Lung (tissue), 16 donors: ENCODE measurements around the gene AMOT. TPM values are rescaled to one million over a fixed set of nuclear protein-coding genes. Genes with fewer than 3 reads are reported as not detected.

Experiments used
- ATAC-seq: fragments of 200-7000 bp; cut with Tn5 transposase; one replicate; pipeline ENCODE4 v1.9.1; 2020; ENCODE audit warnings: moderate number of reproducible peaks; ENCODE audit not compliant: insufficient read depth, low FRiP score
- DNase-seq, 3 donors: peaks; one replicate each; pipeline ENCODE4 v3.0.0-alpha.2; 2013 to 2017
- H3K27ac ChIP-seq, 2 donors: one replicate each; pipeline ENCODE4 v1.5.1; 2013; ENCODE audit warnings: mild to moderate bottlenecking in 2 of 2, moderate library complexity in 2 of 2, control low read depth in 1 of 2, inconsistent platforms in 1 of 2, low read depth in 1 of 2, low read length in 1 of 2
- H3K27me3 ChIP-seq, 3 donors: one replicate each; pipeline ENCODE4 v1.5.1; 2013; ENCODE audit warnings: low read length in 2 of 3; ENCODE audit not compliant: control insufficient read depth in 3 of 3, insufficient read depth in 3 of 3
- H3K36me3 ChIP-seq, 4 donors: one replicate each; pipeline ENCODE4 v1.5.1; 2013; ENCODE audit warnings: low read length in 4 of 4, mild to moderate bottlenecking in 1 of 4, moderate library complexity in 1 of 4; ENCODE audit not compliant: control insufficient read depth in 4 of 4, insufficient read depth in 4 of 4
- H3K4me1 ChIP-seq, 5 donors: one replicate each; pipeline ENCODE4 v1.5.1; 2013; ENCODE audit warnings: low read length in 5 of 5, mild to moderate bottlenecking in 2 of 5, moderate library complexity in 1 of 5; ENCODE audit not compliant: control insufficient read depth in 5 of 5, insufficient read depth in 5 of 5
- H3K4me3 ChIP-seq: one replicate; pipeline ENCODE4 v1.5.1; 2013; ENCODE audit warnings: mild to moderate bottlenecking, control low read depth, moderate library complexity
- H3K9ac ChIP-seq, 2 donors: one replicate each; pipeline ENCODE4 v1.5.1; 2013; ENCODE audit warnings: low read length in 2 of 2, control low read depth in 1 of 2; ENCODE audit not compliant: insufficient read depth in 1 of 2
- H3K9me3 ChIP-seq, 4 donors: one replicate each; pipeline ENCODE4 v1.5.1; 2013; ENCODE audit warnings: low read length in 3 of 4, mild to moderate bottlenecking in 1 of 4, moderate library complexity in 1 of 4; ENCODE audit not compliant: control insufficient read depth in 4 of 4, insufficient read depth in 3 of 4
- WGBS, 2 donors: extraction: QIAGEN DNeasy Blood & Tissue Kit; methylation state at CpG; one replicate each; pipeline ENCODE4 v1.1.7; 2013; 5-methylcytosine and 5-hydroxymethylcytosine counted together
- long read RNA-seq, 5 donors: transcript quantifications; one replicate each; lab custom pipeline, GENCODE V29; 2026
- polyA plus RNA-seq, 2 donors: library from polyadenylated mRNA; stranded (reverse); fragments of 200-250 nt; gene quantifications; one replicate each; pipeline ENCODE4 v1.2.1, GENCODE V29; 2013
- total RNA-seq, 2 donors: library from RNA; depleted of rRNA in 1 of 2; stranded (reverse); fragments of >200 nt in 1 of 2; gene quantifications; one replicate each; pipeline ENCODE4 v1.2.1, GENCODE V29; 2014 to 2021
- TF ChIP-seq, protein P1 (sequence below): IDR thresholded peaks from 2 replicates; pipeline ENCODE4 v1.5.1; 2012; ENCODE audit warnings: mild to moderate bottlenecking; ENCODE audit errors: control extremely low read depth, extremely low read depth
- donor health status: control.
- donor health status: control.
- donor health status: Bipolar disorder and iron deficiency.
- donor health status: healthy.
- donor health status: DM: yes; HTN: yes; CAD: no.

The AMOT gene, protein sequence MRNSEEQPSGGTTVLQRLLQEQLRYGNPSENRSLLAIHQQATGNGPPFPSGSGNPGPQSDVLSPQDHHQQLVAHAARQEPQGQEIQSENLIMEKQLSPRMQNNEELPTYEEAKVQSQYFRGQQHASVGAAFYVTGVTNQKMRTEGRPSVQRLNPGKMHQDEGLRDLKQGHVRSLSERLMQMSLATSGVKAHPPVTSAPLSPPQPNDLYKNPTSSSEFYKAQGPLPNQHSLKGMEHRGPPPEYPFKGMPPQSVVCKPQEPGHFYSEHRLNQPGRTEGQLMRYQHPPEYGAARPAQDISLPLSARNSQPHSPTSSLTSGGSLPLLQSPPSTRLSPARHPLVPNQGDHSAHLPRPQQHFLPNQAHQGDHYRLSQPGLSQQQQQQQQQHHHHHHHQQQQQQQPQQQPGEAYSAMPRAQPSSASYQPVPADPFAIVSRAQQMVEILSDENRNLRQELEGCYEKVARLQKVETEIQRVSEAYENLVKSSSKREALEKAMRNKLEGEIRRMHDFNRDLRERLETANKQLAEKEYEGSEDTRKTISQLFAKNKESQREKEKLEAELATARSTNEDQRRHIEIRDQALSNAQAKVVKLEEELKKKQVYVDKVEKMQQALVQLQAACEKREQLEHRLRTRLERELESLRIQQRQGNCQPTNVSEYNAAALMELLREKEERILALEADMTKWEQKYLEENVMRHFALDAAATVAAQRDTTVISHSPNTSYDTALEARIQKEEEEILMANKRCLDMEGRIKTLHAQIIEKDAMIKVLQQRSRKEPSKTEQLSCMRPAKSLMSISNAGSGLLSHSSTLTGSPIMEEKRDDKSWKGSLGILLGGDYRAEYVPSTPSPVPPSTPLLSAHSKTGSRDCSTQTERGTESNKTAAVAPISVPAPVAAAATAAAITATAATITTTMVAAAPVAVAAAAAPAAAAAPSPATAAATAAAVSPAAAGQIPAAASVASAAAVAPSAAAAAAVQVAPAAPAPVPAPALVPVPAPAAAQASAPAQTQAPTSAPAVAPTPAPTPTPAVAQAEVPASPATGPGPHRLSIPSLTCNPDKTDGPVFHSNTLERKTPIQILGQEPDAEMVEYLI
- 10 to 100 TPM in 1 of 2 donors, 1 to 10 TPM in 1; 9.9 to 11.8 TPM for total RNA-seq
- polyA plus RNA-seq, result 1 to 10 TPM in 1 of 2 donors, under 1 TPM in 1; 0.79 to 1.8 TPM
- long read RNA-seq, donor 1, transcript AMOT-205 (4 exons, 510 nt), result major isoform, 5 of 5 reads
- long read RNA-seq, donor 1, partial matches to known transcripts, result 0 of 5 reads
- long read RNA-seq, donor 1, other reads (novel, unspliced or antisense), result 0 of 5 reads
- long read RNA-seq, donor 2, partial matches to known transcripts, result 0 of 1 reads
- long read RNA-seq, donor 2, other reads (novel, unspliced or antisense), result 0 of 1 reads
- long read RNA-seq, donor 3, partial matches to known transcripts, result 0 of 1 reads
- long read RNA-seq, donor 3, other reads (novel, unspliced or antisense), result 0 of 1 reads
- long read RNA-seq, donor 4, partial matches to known transcripts, result 0 of 1 reads
- long read RNA-seq, donor 4, other reads (novel, unspliced or antisense), result 0 of 1 reads
- long read RNA-seq, donor 5, transcript AMOT-205 (4 exons, 510 nt), result major isoform, 5 of 5 reads
- long read RNA-seq, donor 5, partial matches to known transcripts, result 0 of 5 reads
- long read RNA-seq, donor 5, other reads (novel, unspliced or antisense), result 0 of 5 reads

DNA sequence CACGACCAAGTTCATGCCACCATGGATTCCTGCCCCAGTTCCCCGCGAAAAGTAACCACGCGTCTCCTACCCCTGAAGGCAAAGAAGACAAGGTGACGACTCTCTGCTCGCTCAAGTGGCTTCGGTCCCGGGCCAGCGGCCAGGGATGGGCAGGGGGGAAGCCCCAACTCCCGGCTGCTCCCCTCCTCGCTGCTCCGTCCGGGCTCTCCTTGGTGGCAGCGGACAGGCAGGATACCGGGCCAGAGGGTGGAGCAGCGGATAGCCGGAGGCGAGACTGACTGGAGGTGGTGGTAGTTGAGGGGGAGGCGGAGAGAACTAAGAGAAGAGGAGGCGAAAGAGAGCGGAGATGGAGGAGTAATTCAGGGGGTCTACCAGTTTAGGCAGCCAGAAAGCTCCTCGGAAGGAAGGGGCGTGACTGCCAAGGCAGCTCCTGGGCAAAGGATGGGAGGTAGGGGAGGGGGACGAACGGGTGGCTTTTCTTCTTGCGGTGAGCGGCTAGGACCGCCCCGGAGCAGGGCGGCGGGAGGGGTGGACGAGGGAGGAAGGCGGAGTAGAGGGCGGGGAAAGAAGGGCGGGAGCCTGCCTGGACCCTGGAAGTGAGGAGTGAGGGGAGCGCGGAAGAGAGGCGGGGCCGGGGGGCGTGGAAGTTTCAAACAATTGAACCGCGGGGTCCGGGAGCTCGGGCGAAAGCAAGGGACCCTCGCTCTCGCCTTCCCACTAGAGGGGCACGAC is at the start of gene AMOT:
TSS of gene AMOT (minus strand) at position 450 of the 732 bp plus-strand sequence. CDS start 17,705 bp downstream, outside the sequence.
- H3K4me3 ChIP-seq, result peak within 1 kb of the TSS; percentile 65
- no peaks in the 10 kb centered on the region for H3K4me1 ChIP-seq
- peaks cover 0 to 3% (median 0%) of the 10 kb centered on the region in 4 donors for H3K9me3 ChIP-seq
- H3K27ac ChIP-seq, result peak within 1 kb of the TSS; percentile 46 to 77
- H3K36me3 ChIP-seq, result peaks cover 0 to 5% (median 0%) of the 10 kb centered on the region in 4 donors
- peak within 1 kb of the TSS; percentile 1 to 78 for H3K9ac ChIP-seq
- ATAC-seq, result peak; percentile 87
- DNase-seq, result peak; percentile 91 to 94 (median 91)
- TF ChIP-seq, protein P1, sequence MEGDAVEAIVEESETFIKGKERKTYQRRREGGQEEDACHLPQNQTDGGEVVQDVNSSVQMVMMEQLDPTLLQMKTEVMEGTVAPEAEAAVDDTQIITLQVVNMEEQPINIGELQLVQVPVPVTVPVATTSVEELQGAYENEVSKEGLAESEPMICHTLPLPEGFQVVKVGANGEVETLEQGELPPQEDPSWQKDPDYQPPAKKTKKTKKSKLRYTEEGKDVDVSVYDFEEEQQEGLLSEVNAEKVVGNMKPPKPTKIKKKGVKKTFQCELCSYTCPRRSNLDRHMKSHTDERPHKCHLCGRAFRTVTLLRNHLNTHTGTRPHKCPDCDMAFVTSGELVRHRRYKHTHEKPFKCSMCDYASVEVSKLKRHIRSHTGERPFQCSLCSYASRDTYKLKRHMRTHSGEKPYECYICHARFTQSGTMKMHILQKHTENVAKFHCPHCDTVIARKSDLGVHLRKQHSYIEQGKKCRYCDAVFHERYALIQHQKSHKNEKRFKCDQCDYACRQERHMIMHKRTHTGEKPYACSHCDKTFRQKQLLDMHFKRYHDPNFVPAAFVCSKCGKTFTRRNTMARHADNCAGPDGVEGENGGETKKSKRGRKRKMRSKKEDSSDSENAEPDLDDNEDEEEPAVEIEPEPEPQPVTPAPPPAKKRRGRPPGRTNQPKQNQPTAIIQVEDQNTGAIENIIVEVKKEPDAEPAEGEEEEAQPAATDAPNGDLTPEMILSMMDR, result no peak
- 0 to 17% methylated on average over 17 to 49 of the region's 49 CpGs for WGBS, 2 donors
- H3K27me3 ChIP-seq, result peaks cover 0 to 60% (median 26%) of the 10 kb centered on the region in 3 donors

DNA sequence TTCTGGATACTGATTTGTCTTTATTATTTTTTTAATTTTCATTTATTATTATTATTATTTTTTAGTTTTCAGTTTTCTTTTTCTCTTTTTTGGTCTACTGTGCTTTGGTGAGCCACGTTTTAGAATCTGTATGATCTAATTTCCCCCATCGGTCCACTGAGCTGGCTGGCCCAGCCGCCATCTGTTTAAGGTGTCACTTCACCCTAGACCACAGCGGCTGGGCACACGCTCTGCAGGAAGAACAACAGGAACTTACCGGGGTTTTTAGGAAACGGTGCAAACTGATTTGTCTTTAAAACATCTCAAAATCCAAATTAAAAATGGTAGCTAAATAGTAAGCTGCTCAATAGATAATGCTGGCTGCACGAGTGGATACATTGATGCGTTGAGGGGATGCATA is 48.8 kb upstream of the AMOT start:
- ATAC-seq, result no peak
- H3K9me3 ChIP-seq, result no peaks in the 10 kb centered on the region
- H3K4me1 ChIP-seq, result no peaks in the 10 kb centered on the region
- no peaks in the 10 kb centered on the region for H3K36me3 ChIP-seq
- H3K27ac ChIP-seq, result no peak overlapping the region
- WGBS, 2 donors, result 21 to 43% methylated on average over 9 of the region's 9 CpGs
- DNase-seq, result no peak
- no peak overlapping the region for H3K9ac ChIP-seq
- H3K4me3 ChIP-seq, result no peak overlapping the region
- TF ChIP-seq, protein P1, result no peak
- H3K27me3 ChIP-seq, result peaks cover 0 to 34% (median 10%) of the 10 kb centered on the region in 3 donors

DNA sequence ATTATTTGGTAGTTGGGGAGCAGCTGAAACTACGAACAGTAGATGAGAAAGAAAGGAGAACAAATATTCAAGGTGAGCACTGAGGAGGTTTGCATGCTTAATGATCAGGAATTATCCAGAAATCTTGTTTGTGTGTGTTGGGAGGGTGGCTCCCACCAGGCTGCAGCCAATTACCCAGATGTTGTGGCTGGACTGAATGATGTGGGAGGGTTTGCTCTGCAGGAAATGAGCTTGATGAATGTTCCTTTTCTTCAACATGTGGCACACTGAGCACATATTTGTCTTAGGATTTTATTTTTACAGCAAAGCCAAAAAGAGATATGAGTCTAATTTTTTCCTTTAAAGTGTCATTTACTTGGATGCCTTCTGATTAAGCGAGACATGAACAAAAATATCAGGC is 48.3 kb upstream of the AMOT start:
- TF ChIP-seq, protein P1, result no peak
- no peaks in the 10 kb centered on the region for H3K4me1 ChIP-seq
- no peak for DNase-seq
- no peaks in the 10 kb centered on the region for H3K9me3 ChIP-seq
- ATAC-seq, result no peak
- H3K4me3 ChIP-seq, result no peak overlapping the region
- no peaks in the 10 kb centered on the region for H3K36me3 ChIP-seq
- no peak overlapping the region for H3K9ac ChIP-seq
- WGBS, 2 donors, result 41 to 55% methylated on average over 2 of the region's 2 CpGs
- H3K27me3 ChIP-seq, result peaks cover 0 to 31% (median 11%) of the 10 kb centered on the region in 3 donors
- H3K27ac ChIP-seq, result no peak overlapping the region
